Fibroblast of the conjunctiva (primary cell): Measurements from ENCODE around the gene KLF11.

Experiments
- DNase-seq: peaks from one replicate; pipeline ENCODE4 v3.0.0-alpha.2; 2010; ENCODE audit warnings: low read depth

The KLF11 gene

GRCh38 chr2:10043256-10043905, at the start of gene KLF11:
TSS of gene KLF11 (plus strand) at chr2:10043550. CDS start at chr2:10043717, 167 bp downstream.
- DNase-seq: peak; percentile 75

DNA sequence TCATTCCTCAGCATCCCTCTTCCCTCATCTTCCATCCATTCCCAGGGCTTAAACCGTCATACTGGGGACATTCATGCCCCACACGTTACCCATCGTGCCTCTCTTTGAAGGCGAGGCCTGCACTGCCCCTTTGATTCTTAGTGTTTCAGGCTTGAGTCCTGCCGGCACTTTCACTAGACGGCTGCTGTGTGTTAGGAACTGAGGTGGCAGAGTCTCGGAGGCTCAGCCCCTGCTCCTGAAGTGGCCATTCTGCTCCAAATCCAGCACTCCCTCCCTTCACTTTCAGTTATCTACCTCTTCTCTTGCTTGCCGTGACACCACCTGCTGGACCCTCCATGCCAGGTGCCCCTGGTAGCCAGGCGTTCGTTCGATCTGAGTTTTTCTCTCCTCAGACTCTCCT, 48.9 kb upstream of the KLF11 start:
- DNase-seq: no peak

GRCh38 chr2:9995059-9995458, 48.3 kb upstream of the KLF11 start:
- DNase-seq: no peak

- DNase-seq: no peak
Observed at GRCh38 chr2:9996321-9996720, 47.0 kb upstream of the KLF11 start.

- no peak for DNase-seq
Observed at GRCh38 chr2:9997936-9998335, 45.4 kb upstream of the KLF11 start.

DNA sequence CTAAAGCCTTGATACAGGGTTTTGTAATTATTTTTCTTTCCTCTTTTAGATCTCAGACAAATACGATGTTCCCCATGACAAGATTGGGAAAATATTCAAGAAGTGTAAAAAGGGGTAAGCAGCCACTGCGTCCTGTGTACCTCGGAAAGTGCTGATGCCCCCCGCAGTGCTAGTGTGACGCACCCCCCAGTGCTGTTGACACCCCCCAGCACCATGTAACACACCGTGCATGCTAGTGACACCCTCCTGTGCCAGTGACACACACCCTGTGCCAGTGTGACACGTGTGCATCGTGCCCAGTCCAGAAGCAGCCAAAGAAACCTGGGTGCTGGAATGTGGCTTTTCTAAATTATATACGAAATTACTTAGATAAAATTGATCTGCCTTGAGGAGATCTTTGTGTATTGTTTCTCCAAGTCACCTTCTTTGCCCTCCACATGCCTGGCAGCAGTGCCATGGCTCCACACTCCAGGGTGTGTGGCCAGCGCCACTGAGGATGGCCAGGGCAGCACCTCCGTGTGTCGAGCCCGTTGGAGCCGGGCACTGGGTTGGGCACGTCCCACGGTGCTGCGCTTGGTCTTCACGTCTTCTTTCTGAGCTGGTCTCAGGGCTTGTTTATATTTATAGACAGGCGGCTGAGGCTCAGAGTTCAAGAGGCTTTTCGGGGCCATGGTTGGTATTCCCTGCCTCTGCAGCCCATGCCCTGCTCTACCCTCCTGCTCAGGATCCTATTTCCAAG, 44.3 kb upstream of the KLF11 start:
- DNase-seq: no peak

GRCh38 chr2:9999693-10000092, 43.7 kb upstream of the KLF11 start:
- DNase-seq: no peak

DNA sequence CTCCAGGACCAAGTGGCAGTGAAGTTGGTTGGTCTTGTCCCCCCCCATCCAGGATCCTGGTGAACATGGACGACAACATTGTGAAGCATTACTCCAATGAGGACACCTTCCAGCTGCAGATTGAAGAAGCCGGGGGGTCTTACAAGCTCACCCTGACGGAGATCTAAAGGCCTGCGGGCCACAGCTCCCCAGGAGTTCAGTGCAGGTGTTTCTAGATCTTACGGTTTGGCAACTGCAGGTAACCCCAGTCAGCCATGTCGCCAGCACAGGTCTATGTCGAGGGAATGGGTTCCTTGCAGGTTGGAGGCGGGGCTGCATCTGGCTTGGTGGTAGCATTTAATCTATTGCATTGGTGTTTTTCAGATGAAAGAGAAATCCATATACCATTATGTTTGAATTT, 42.8 kb upstream of the KLF11 start:
- DNase-seq: no peak

DNA sequence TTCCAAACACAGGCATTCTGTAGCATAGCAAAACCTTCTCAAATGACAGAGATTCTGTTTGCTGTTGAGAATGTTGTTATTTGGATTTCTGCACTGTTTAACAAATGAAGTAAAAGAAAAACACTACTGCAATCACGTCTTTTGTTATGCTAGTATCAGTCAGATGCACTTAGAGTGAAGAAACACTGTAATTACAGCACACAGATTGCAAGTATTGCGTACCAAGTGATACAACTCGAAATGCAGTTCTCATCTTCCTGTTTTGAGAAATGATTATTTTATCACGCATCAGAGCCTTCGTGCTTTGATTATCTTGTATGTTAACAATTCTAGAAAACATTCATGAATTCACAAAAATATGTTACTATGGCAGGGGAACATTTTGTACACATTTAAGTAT, 41.8 kb upstream of the KLF11 start:
- DNase-seq: no peak

DNA sequence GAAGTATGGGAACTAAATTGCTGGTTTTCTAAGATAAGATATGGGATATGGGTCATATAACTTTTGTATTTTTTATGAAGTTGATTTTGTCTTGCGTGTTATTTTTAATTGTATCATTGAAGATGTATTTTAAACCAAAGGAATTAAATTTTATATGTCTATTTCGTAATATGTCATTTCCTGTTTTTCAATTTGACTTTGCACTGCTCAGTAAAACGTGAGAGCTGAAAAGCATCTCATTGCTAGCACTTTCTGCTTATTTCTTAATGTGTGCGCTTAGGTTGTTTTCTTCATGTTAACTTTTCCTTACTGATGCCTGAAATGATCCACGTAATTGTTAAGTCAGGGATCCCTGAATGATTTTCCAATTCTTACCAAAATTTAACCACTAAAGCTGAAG, 41.2 kb upstream of the KLF11 start:
- no peak for DNase-seq

- no peak for DNase-seq
Observed at GRCh38 chr2:10002681-10003080, 40.7 kb upstream of the KLF11 start.

DNA sequence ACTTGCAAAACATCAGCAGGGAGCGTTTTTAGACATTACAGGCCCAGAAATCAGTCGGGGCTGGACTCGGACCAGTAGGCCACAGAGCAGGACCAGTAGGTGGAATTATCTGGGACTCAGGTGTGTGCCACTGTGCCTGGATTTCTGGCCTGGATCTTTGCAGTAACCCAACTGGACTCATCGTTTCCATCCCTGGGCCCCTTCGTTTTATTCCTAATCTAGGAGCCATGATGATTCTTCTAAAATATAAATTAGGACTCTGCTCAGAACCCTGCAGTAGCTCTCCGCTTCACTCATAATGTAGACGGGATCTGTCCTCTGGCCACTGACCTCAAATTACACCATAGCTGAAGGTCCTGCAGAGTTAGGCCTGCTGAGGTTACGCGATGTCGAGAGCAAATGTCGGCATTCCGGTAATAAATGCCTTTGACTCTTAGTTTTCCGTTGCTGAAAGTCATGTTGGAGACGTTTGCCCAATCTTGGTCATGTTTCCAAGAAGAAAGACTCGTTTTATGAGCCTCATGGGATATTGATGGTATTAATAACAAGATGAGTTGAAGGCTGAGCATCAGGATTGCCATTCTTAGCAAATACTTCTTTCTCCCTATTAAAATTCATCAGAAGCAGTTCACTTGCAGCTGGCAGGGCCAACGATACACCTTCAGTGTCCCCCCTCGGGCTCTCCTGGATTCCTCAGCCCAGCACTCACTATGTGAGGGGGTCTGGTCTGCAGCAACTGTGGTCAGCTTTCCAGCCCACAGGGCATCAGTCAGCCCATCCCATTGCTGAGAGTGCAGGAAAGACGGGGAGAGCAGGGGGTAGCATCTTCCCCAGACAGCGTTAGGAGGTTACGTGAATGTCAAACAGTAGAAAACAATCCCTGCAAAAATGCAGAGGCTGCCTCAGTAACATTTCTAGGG, 39.9 kb upstream of the KLF11 start:
- DNase-seq: no peak

DNA sequence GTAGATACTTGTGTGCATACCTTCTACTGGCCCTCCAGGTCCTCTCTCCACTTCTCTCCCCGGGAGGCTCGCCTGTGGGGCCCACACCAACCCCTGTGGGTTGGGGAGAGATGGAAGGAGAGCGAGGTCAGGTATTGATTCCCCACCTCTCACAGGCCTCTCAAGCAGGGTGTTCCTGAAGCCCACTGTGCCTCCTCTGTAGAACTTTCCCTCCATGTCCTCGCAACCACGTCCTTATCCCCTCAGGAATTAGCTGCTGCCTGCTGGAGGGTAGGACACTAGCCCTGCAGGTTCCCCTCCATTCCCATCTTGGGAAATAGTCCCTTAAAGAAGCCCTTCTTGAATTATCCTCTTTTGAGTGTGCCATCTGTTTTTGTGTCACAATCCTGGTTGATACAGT, 38.9 kb upstream of the KLF11 start:
- DNase-seq: no peak

DNA sequence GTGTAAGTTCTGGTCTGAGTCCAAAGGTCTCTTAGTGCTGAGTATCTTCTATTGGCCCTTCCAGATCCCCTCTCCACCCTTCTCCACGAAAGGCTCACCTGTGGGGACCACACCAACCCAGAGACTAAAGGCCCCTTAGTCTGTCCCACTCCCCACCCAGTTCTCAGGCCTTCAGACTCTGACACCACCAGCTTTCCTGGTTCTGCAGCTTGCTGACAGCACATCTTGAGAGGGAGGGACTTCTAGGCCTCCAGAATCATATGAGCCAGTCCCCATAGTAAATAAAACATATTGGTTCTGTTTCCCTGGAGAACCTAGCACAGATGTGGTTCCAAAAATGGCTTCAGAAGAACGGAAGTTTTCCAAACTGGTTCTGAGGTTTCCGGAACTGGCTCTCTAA, 38.5 kb upstream of the KLF11 start:
- DNase-seq: no peak

DNA sequence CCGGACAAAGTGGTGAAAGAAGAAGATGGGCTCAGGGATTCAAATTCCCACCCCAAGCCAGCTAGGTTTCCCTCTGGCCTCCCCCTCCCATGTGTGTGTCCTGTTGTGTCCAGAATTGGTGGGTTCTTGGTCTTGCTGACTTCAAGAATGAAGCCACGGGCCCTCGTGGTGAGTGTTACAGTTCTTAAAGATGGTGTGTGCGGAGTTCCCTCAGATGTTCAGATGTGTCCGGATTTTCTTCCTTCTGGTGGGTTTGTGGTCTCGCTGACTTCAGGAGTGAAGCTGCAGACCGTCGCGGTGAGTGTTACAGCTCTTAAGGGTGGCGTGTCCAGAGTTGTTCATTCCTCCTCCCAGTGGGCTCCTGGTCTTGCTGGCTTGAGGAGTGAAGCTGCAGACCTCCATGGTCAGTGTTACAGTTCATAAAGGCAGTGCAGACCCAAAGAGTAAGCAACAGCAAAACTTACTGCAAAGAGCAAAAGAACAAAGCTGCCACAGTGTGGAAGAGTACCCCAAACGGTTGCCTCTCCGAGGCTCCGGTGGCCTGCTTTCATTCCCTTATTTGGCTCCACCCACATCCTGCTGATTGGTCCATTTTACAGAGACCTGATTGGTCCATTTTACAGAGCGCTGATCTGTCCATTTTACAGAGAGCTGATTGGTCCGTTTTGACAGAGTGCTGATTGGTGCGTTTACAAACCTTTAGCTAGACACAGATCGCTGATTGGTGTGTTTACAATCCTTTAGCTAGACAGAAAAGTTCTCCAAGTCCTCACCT, 37.7 kb upstream of the KLF11 start:
- DNase-seq: no peak

DNA sequence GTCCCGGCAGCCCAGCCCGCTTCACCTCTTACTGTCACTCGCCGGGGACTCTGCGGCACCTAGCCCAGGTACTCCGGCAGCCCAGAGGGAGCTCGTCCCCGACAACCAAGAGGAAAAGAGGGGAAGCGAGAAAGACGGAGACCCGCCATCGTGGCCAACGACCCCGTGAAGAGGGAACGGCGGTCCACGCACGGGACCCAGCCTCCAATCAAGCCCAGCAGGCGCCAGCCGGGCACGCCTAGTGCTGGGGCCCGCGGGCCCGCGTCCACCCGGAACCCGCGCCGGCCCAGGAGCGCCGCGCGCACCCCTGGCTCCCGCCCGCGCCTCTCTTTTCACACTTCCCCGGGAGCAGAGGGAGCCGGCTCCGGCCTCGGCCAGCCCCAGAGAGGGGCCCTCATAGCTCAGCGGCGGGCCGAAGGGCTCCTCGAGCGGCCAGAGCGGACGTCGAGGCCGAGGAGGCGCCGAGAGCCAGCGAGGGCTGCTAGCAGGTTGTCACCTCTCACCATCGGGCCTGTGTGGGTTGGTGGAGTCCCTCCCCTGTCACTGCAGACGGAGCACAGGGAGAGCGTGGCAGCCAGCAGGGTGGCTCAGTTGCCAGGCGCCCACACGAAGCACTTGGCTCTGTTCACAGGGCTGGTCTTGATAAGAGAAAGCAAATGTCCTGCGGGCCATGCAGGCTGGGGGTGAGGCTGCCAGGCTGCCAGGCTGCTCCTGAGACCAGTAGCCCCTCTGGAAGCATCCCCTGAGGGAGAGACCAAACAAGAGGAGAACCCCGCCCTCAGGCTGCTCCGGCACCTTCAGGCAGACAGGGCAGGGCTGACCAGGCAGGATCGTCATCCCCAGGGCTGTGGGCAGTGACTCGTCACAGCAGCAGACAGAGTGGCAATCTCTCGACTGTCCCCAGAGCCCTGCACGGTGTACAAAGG, 36.9 kb upstream of the KLF11 start:
- no peak for DNase-seq

GRCh38 chr2:10007435-10007834, 35.9 kb upstream of the KLF11 start:
- DNase-seq: no peak

DNA sequence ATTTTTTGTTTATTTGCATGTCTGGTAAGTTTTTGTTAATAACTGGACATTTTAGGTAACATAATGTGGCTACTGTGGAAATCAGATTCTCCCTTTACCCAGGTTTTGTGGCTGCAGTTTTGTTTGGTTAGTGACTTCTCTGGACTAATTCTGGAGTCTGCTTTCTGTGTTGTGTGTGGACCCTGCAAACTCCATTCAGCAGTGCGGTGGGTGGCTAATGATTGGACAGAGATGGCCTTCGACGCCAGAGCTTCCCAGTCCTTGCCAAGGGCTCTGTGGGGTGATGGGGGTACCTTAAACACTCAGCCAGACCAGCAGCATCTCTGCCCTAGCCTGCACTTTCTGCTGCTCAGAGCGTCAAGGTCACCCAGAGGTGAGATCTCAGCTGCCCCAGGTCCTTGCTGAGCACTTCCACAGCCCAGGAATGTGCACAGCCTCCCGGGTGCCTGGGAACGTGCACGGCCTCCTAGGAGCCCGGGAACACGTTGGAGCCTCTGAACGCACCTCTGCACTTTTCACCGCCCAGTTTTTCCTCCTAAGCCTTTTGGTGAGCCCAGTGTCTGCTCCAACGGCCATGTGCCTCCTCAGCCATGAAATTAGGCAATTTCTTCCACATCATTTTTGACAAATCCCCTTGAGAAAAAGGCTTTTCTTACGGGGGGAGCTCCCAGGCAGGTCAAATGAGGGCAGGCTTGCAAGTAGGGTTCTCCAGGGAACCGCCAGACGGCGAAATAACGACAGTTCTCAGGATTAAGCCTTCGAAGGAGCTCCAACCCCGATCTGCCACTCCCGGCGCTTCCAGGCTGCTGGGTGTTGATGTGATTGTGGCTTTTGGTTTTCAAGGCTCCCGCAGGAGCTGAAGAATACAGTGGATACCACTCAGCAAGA, 35.2 kb upstream of the KLF11 start:
- no peak for DNase-seq

DNA sequence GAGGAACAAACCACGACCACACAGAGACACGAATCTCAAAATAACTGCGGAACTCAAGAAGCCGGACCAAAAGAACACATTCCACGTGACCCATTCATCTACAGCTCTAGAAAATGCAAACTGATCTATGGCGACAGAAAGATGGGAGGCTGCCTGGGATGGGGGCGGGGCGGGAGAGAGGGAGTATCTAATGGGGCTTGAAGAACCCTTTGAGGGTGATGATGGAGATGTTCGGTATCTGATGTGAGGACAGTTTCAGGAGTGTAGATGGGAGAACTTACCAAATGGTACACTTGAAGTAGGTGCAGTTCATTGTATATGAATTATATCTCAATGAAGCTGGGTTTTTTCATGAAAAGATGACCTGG, 34.6 kb upstream of the KLF11 start:
- no peak for DNase-seq

DNA sequence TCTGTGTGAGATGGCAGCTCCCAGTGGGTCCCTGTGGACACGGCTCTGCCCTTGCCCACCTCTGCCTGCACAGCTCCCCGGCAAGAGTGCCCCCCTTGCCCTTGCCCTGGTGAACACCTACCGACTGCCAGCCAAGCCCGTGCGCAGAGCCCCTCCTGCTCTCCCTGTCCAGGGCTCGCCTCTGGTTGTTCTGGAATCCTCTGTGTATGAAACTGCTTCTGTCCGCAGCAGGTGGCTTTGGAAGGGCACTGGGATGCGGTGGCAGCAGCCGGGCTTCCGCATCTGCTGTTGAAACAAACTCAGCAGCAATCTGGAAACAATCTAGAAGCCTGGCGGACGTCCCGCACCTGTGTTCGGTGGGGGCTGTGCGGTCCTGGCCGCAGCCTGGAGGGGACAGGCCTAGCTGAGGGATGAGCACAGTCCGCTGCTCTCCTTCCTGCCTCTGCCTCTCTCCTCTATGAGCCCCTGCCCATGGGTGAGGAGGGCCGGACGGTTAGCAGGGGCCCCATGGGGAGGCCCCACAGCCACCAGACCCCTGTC, 34.0 kb upstream of the KLF11 start:
- no peak for DNase-seq
